WTC11 (cell line): Measurements from ENCODE around the gene CCDC88A. TPM values are rescaled to one million over a fixed set of nuclear protein-coding genes. Genes with fewer than 3 reads are reported as not detected.
"Not testable (repeated sequence)": the region's sequence is repeated elsewhere in the genome, so short reads cannot be mapped to it uniquely, and the experiment has no call there.

Experiments
- ATAC-seq: fragments of 200-7000 bp; cut with Tn5 transposase; 2 replicates; pipeline ENCODE4 v1.10.0; 2021; ENCODE audit warnings: mild to moderate bottlenecking, moderate library complexity
- CTCF ChIA-PET: fragments of 300-600 bp; sonication (Branson Sonifier 250); formaldehyde crosslinking; loops from one replicate; lab custom pipeline; 2021; ENCODE audit warnings: antibody characterized with exemption; lab: Charles Lee
- POLR2A ChIA-PET: fragments of 350-600 bp; sonication (Branson Sonifier 250); formaldehyde crosslinking; loops from one replicate; lab custom pipeline; 2021; ENCODE audit warnings: antibody characterized with exemption; lab: Charles Lee
- DNase-seq: peaks from one replicate; pipeline ENCODE4 v3.0.0; 2021; ENCODE audit warnings: low spot score
- H3K27ac Mint-ChIP-seq: 2 replicates; pipeline ENCODE4 v1.8.0; 2021; ENCODE audit warnings: mixed read lengths
- H3K27me3 Mint-ChIP-seq: 2 replicates; pipeline ENCODE4 v1.8.0; 2021; ENCODE audit warnings: low read depth, mild to moderate bottlenecking, moderate library complexity, mixed read lengths
- H3K36me3 Mint-ChIP-seq: 2 replicates; pipeline ENCODE4 v1.8.0; 2021; ENCODE audit warnings: mixed read lengths
- H3K4me1 Mint-ChIP-seq: 2 replicates; pipeline ENCODE4 v1.8.0; 2022; ENCODE audit warnings: mixed read lengths
- H3K4me3 Mint-ChIP-seq: 2 replicates; pipeline ENCODE4 v1.8.0; 2021; ENCODE audit warnings: mild to moderate bottlenecking, moderate library complexity, mixed read lengths
- H3K9me3 Mint-ChIP-seq: 2 replicates; pipeline ENCODE4 v1.8.0; 2021; ENCODE audit warnings: mixed read lengths
- ARID4B ChIP-seq: sonication (generic); formaldehyde crosslinking; IDR thresholded peaks from 2 replicates; pipeline ENCODE4 v1.8.0; 2023; ENCODE audit warnings: missing genetic modification reagents, mild to moderate bottlenecking, borderline replicate concordance
- ETV6 ChIP-seq: sonication (generic); formaldehyde crosslinking; IDR thresholded peaks from 2 replicates; pipeline ENCODE4 v1.8.1; 2022; ENCODE audit warnings: mild to moderate bottlenecking, missing genetic modification reagents
- FOXJ3 ChIP-seq: sonication (generic); formaldehyde crosslinking; IDR thresholded peaks from 2 replicates; pipeline ENCODE4 v1.9.0; 2021; ENCODE audit warnings: missing genetic modification reagents, mild to moderate bottlenecking, borderline replicate concordance
- GABPB1 ChIP-seq: sonication (generic); formaldehyde crosslinking; IDR thresholded peaks from 2 replicates; pipeline ENCODE4 v1.8.1; 2023; ENCODE audit warnings: mild to moderate bottlenecking, missing genetic modification reagents
- IRF1 ChIP-seq: sonication (generic); formaldehyde crosslinking; IDR thresholded peaks from 2 replicates; pipeline ENCODE4 v1.8.0; 2023; ENCODE audit warnings: missing genetic modification reagents
- JUN ChIP-seq: sonication (generic); formaldehyde crosslinking; IDR thresholded peaks from 2 replicates; pipeline ENCODE4 v1.8.0; 2023; ENCODE audit warnings: mild to moderate bottlenecking, missing genetic modification reagents
- NFE2L1 ChIP-seq: sonication (generic); formaldehyde crosslinking; IDR thresholded peaks from 2 replicates; pipeline ENCODE4 v1.8.1; 2023; ENCODE audit warnings: missing genetic modification reagents
- total RNA-seq: library from RNA; stranded (reverse); gene quantifications from 3 replicates; pipeline ENCODE4 v1.2.3, GENCODE V29; 2021
- TF ChIP-seq, protein P1 (sequence below): sonication (generic); formaldehyde crosslinking; IDR thresholded peaks from 2 replicates; pipeline ENCODE4 v1.8.0; 2022; ENCODE audit warnings: mild to moderate bottlenecking, missing genetic modification reagents
- TF ChIP-seq, protein P2 (sequence below): sonication (generic); formaldehyde crosslinking; IDR thresholded peaks from 2 replicates; pipeline ENCODE4 v1.8.0; 2023; ENCODE audit warnings: mild to moderate bottlenecking, missing genetic modification reagents
- TF ChIP-seq, protein P3 (sequence below): sonication (generic); formaldehyde crosslinking; IDR thresholded peaks from 2 replicates; pipeline ENCODE4 v1.8.1; 2022; ENCODE audit warnings: missing genetic modification reagents, borderline replicate concordance
- TF ChIP-seq, protein P4 (sequence below): sonication (generic); formaldehyde crosslinking; IDR thresholded peaks from 2 replicates; pipeline ENCODE4 v1.8.0; 2022; ENCODE audit warnings: missing genetic modification reagents
- TF ChIP-seq, protein P5 (sequence below): sonication (generic); formaldehyde crosslinking; IDR thresholded peaks from 2 replicates; pipeline ENCODE4 v1.8.1; 2022; ENCODE audit warnings: mild to moderate bottlenecking, moderate library complexity, missing genetic modification reagents

Gene CCDC88A
- total RNA-seq, 1 experiment from 2014 or later, result 97.5 TPM

- TF ChIP-seq, protein P1, sequence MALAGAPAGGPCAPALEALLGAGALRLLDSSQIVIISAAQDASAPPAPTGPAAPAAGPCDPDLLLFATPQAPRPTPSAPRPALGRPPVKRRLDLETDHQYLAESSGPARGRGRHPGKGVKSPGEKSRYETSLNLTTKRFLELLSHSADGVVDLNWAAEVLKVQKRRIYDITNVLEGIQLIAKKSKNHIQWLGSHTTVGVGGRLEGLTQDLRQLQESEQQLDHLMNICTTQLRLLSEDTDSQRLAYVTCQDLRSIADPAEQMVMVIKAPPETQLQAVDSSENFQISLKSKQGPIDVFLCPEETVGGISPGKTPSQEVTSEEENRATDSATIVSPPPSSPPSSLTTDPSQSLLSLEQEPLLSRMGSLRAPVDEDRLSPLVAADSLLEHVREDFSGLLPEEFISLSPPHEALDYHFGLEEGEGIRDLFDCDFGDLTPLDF (CRISPR knock-in tag), result no peak
Observed at GRCh38 chr2:55277310-55277709, 142.3 kb downstream of the CCDC88A start (continued).

GRCh38 chr2:55274346-55274745 lies 145.3 kb downstream of the CCDC88A start:
- H3K36me3 Mint-ChIP-seq, POLR2A ChIA-PET, H3K27me3 Mint-ChIP-seq, ATAC-seq, CTCF ChIA-PET, DNase-seq, H3K27ac Mint-ChIP-seq, H3K9me3 Mint-ChIP-seq, H3K4me3 Mint-ChIP-seq: not testable (repeated sequence)
- peaks cover 21% of the 10 kb centered on the region for H3K4me1 Mint-ChIP-seq

DNA sequence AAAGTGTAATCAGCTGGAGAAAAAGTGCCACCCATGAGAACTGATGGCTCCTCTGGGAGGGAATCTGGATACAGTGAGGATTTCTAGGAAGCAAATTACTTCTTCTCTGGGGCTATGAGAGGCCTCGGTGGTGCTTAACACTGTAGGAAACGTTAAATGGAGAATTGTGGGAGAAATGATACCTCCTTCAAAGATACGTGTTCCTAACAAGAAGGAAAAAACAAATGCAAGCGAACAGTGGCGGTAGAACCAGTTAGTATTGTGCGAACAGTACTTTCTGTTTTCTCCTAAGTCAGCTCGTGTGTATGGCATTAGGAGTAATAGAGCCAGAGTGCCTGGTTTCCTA lies 150.0 kb downstream of the CCDC88A start:
- Mint-ChIP-seq H3K36me3 (peaks cover 6% of the 10 kb centered on the region; the same call in 1 of the 2 replicates), H3K27me3 (no peaks in the 10 kb centered on the region), H3K27ac (peak overlapping the region; percentile 85), H3K4me3 (peak overlapping the region; percentile 95), H3K4me1 (peaks cover 10% of the 10 kb centered on the region; the same call in 1 of the 2 replicates), H3K9me3 (no peaks in the 10 kb centered on the region)
- DNase-seq (no peak), ATAC-seq (0 out of 2 replicates have a peak, but pooled peaks have one; percentile 6)
- ChIA-PET POLR2A (no interaction called here), CTCF (no interaction called here)
- TF ChIP-seq, protein P2, sequence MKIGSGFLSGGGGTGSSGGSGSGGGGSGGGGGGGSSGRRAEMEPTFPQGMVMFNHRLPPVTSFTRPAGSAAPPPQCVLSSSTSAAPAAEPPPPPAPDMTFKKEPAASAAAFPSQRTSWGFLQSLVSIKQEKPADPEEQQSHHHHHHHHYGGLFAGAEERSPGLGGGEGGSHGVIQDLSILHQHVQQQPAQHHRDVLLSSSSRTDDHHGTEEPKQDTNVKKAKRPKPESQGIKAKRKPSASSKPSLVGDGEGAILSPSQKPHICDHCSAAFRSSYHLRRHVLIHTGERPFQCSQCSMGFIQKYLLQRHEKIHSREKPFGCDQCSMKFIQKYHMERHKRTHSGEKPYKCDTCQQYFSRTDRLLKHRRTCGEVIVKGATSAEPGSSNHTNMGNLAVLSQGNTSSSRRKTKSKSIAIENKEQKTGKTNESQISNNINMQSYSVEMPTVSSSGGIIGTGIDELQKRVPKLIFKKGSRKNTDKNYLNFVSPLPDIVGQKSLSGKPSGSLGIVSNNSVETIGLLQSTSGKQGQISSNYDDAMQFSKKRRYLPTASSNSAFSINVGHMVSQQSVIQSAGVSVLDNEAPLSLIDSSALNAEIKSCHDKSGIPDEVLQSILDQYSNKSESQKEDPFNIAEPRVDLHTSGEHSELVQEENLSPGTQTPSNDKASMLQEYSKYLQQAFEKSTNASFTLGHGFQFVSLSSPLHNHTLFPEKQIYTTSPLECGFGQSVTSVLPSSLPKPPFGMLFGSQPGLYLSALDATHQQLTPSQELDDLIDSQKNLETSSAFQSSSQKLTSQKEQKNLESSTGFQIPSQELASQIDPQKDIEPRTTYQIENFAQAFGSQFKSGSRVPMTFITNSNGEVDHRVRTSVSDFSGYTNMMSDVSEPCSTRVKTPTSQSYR (CRISPR knock-in tag), result no peak
- TF ChIP-seq, protein P3, sequence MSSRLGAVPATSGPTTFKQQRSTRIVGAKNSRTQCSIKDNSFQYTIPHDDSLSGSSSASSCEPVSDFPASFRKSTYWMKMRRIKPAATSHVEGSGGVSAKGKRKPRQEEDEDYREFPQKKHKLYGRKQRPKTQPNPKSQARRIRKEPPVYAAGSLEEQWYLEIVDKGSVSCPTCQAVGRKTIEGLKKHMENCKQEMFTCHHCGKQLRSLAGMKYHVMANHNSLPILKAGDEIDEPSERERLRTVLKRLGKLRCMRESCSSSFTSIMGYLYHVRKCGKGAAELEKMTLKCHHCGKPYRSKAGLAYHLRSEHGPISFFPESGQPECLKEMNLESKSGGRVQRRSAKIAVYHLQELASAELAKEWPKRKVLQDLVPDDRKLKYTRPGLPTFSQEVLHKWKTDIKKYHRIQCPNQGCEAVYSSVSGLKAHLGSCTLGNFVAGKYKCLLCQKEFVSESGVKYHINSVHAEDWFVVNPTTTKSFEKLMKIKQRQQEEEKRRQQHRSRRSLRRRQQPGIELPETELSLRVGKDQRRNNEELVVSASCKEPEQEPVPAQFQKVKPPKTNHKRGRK (CRISPR knock-in tag), result peak; percentile 50; the same call in 1 of the 2 replicates

GRCh38 chr2:55268907-55269644 lies 150.6 kb downstream of the CCDC88A start, which contains the start of gene MTIF2:
MTIF2 (minus strand) TSS chr2:55269231; CDS start chr2:55263858, 5,373 bp downstream.
- peak within 1 kb of the TSS; percentile 85 for H3K27ac Mint-ChIP-seq
- TF ChIP-seq GABPB1 (CRISPR knock-in tag) (peak; percentile 96), FOXJ3 (CRISPR knock-in tag) (no peak), ARID4B (CRISPR knock-in tag) (0 out of 2 replicates have a peak, but pooled peaks have one; percentile 31), NFE2L1 (0 out of 2 replicates have a peak, but pooled peaks have one; percentile 14), IRF1 (CRISPR knock-in tag) (peak; percentile 26; the same call in 1 of the 2 replicates), ETV6 (peak; percentile 97), JUN (peak; percentile 53; the same call in 1 of the 2 replicates)
- TF ChIP-seq, protein P4, sequence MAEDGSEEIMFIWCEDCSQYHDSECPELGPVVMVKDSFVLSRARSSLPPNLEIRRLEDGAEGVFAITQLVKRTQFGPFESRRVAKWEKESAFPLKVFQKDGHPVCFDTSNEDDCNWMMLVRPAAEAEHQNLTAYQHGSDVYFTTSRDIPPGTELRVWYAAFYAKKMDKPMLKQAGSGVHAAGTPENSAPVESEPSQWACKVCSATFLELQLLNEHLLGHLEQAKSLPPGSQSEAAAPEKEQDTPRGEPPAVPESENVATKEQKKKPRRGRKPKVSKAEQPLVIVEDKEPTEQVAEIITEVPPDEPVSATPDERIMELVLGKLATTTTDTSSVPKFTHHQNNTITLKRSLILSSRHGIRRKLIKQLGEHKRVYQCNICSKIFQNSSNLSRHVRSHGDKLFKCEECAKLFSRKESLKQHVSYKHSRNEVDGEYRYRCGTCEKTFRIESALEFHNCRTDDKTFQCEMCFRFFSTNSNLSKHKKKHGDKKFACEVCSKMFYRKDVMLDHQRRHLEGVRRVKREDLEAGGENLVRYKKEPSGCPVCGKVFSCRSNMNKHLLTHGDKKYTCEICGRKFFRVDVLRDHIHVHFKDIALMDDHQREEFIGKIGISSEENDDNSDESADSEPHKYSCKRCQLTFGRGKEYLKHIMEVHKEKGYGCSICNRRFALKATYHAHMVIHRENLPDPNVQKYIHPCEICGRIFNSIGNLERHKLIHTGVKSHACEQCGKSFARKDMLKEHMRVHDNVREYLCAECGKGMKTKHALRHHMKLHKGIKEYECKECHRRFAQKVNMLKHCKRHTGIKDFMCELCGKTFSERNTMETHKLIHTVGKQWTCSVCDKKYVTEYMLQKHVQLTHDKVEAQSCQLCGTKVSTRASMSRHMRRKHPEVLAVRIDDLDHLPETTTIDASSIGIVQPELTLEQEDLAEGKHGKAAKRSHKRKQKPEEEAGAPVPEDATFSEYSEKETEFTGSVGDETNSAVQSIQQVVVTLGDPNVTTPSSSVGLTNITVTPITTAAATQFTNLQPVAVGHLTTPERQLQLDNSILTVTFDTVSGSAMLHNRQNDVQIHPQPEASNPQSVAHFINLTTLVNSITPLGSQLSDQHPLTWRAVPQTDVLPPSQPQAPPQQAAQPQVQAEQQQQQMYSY (CRISPR knock-in tag), result no peak; the same call in 1 of the 2 replicates
- TF ChIP-seq, protein P5, sequence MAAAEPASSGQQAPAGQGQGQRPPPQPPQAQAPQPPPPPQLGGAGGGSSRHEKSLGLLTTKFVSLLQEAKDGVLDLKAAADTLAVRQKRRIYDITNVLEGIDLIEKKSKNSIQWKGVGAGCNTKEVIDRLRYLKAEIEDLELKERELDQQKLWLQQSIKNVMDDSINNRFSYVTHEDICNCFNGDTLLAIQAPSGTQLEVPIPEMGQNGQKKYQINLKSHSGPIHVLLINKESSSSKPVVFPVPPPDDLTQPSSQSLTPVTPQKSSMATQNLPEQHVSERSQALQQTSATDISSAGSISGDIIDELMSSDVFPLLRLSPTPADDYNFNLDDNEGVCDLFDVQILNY, result peak; percentile 75; the same call in 1 of the 2 replicates

More at GRCh38 chr2:55268907-55269644, 150.6 kb downstream of the CCDC88A start, which contains the start of gene MTIF2:
- peak; percentile 97 for ATAC-seq
- no peaks in the 10 kb centered on the region for H3K9me3 Mint-ChIP-seq
- peaks cover 10% of the 10 kb centered on the region for H3K36me3 Mint-ChIP-seq
- H3K4me3 Mint-ChIP-seq, result peak within 1 kb of the TSS; percentile 95
- DNase-seq, result peak; percentile 95
- CTCF ChIA-PET, result no interaction called here
- POLR2A ChIA-PET, result no interaction called here
- no peaks in the 10 kb centered on the region for H3K27me3 Mint-ChIP-seq
- H3K4me1 Mint-ChIP-seq, result peaks cover 10% of the 10 kb centered on the region; the same call in 1 of the 2 replicates
